ENCODE measurements around the gene ABCA2. TPM values are rescaled to one million over a fixed set of nuclear protein-coding genes. Genes with fewer than 3 reads are reported as not detected.

Gene ABCA2
- total and polyA plus RNA-seq, 4 donors = 2.9 to 15.2 (median 12.3) TPM

GRCh38 chr9:136964833-136965422 is 63.1 kb downstream of the ABCA2 start:
- H3K4me1 ChIP-seq (ENCODE audit: control insufficient read depth in 4 of 4, insufficient read depth in 4 of 4, low read length in 3 of 4) = peaks cover 0 to 2% (median 0%) of the 10 kb centered on the region in 4 donors
- no peak for TF ChIP-seq FOXA2 (IDR thresholded peaks at IDR 0.05)
- no peak for TF ChIP-seq CTCF (IDR thresholded peaks at IDR 0.05; ENCODE audit: low read depth, low read length, missing input control)
- TF ChIP-seq NR2F2 (IDR thresholded peaks at IDR 0.05) = no peak
- no peak for TF ChIP-seq RXRA (IDR thresholded peaks at IDR 0.05)
- TF ChIP-seq SP1 (IDR thresholded peaks at IDR 0.05) = no peak
- no peak for TF ChIP-seq ZBTB33 (IDR thresholded peaks at IDR 0.05)
- TF ChIP-seq RAD21 (IDR thresholded peaks at IDR 0.05) = no peak
- TF ChIP-seq HNF4G (IDR thresholded peaks at IDR 0.05) = no peak
- TF ChIP-seq HNF4A (conservative IDR thresholded peaks at IDR 0.05) = no peak
- no peak for TF ChIP-seq YY1 (IDR thresholded peaks at IDR 0.05)
- no peak for TF ChIP-seq REST (IDR thresholded peaks at IDR 0.05)
- TF ChIP-seq TAF1 (conservative IDR thresholded peaks at IDR 0.05) = no peak
- TF ChIP-seq ATF3 (IDR thresholded peaks at IDR 0.05) = no peak
- TF ChIP-seq EGR1 (IDR thresholded peaks at IDR 0.05; ENCODE audit: low read depth in 2 of 2) = no peak
- TF ChIP-seq FOXA1 (IDR thresholded peaks at IDR 0.05) = no peak
- no peak for TF ChIP-seq MAX (IDR thresholded peaks at IDR 0.05)
- TF ChIP-seq GABPA (IDR thresholded peaks at IDR 0.05 in 1 of 2, conservative IDR thresholded peaks at IDR 0.05 in 1 of 2) = no peak
- 83% methylated on average over 26 of the region's 26 CpGs for WGBS
- H3K27me3 ChIP-seq (ENCODE audit: control insufficient read depth in 4 of 4, insufficient read depth in 4 of 4, low read length in 3 of 4) = no peaks in the 10 kb centered on the region
- H3K9ac ChIP-seq (ENCODE audit: low read depth in 1 of 2, low read length in 2 of 2) = no peak overlapping the region
- DNase-seq (ENCODE audit: low spot score) = no peak
- no peaks in the 10 kb centered on the region for H3K36me3 ChIP-seq (ENCODE audit: control insufficient read depth in 4 of 4, insufficient read depth in 3 of 4, low read depth in 1 of 4, low read length in 3 of 4)
- no peak overlapping the region for H3K4me3 ChIP-seq (ENCODE audit: low read depth in 1 of 3, low read length in 3 of 3)
- H3K9me3 ChIP-seq (ENCODE audit: control insufficient read depth in 4 of 4, low read length in 3 of 4) = no peaks in the 10 kb centered on the region
- no peak overlapping the region for H3K27ac ChIP-seq (ENCODE audit: low read depth in 1 of 2, low read length in 2 of 2)

Data from liver (tissue), 9 donors.